Inferior parietal cortex (tissue), 1 donor: ENCODE data around the gene DTWD2.
"Not testable (repeated sequence)": the region's sequence is repeated elsewhere in the genome, so short reads cannot be mapped to it uniquely, and the experiment has no call there.

ENCODE experiments used
- DNase-seq: peaks from one replicate; pipeline ENCODE4 v3.0.0-alpha.2; 2016; ENCODE audit errors: extremely low spot score

DTWD2 gene

GRCh38 chr5:118987988-118988865 lies at the start of gene DTWD2:
TSS of gene DTWD2 (minus strand) at chr5:118988547. CDS start at chr5:118988511, 36 bp downstream.
- peak; percentile 94 for DNase-seq

- no peak for DNase-seq
These were observed 49.3 kb upstream of the DTWD2 start for GRCh38 chr5:119037496-119038215.

- DNase-seq = no peak
These were observed 47.9 kb upstream of the DTWD2 start for GRCh38 chr5:119036101-119036762.

- DNase-seq = no peak
These were observed 44.8 kb upstream of the DTWD2 start for GRCh38 chr5:119033135-119033534.

GRCh38 chr5:119032656-119033055 lies 44.3 kb upstream of the DTWD2 start:
- no peak for DNase-seq

GRCh38 chr5:119031905-119032304 lies 43.6 kb upstream of the DTWD2 start:
- DNase-seq = no peak

- no peak for DNase-seq
These were observed 42.9 kb upstream of the DTWD2 start for GRCh38 chr5:119031011-119031886.

- no peak for DNase-seq
These were observed 40.2 kb upstream of the DTWD2 start for GRCh38 chr5:119028575-119028974.

GRCh38 chr5:119022773-119023172 lies 34.4 kb upstream of the DTWD2 start:
- no peak for DNase-seq

- DNase-seq = peak; percentile 69
These were observed 33.8 kb upstream of the DTWD2 start for GRCh38 chr5:119022017-119022745.

GRCh38 chr5:119021149-119021732 lies 32.9 kb upstream of the DTWD2 start:
- DNase-seq = no peak

- no peak for DNase-seq
These were observed 31.6 kb upstream of the DTWD2 start for GRCh38 chr5:119019949-119020348.

- DNase-seq = no peak
These were observed 31.2 kb upstream of the DTWD2 start for GRCh38 chr5:119019501-119019900.

GRCh38 chr5:119017994-119018393 lies 29.6 kb upstream of the DTWD2 start:
- DNase-seq = no peak

GRCh38 chr5:119016125-119016774 lies 27.9 kb upstream of the DTWD2 start:
- DNase-seq = no peak

GRCh38 chr5:119011186-119011585 lies 22.8 kb upstream of the DTWD2 start:
- DNase-seq = no peak

GRCh38 chr5:119010206-119010605 lies 21.9 kb upstream of the DTWD2 start:
- no peak for DNase-seq

GRCh38 chr5:119009131-119009530 lies 20.8 kb upstream of the DTWD2 start:
- no peak for DNase-seq

GRCh38 chr5:118999696-119000095 lies 11.3 kb upstream of the DTWD2 start:
- DNase-seq = no peak

GRCh38 chr5:118998861-118999260 lies 10.5 kb upstream of the DTWD2 start:
- not testable (repeated sequence) for DNase-seq
